Activated CD4-positive, alpha-beta T cell treated with anti-CD3 and anti-CD28 coated beads for 4 hours (primary cell): ENCODE results near the gene TCERG1.

Source experiments
- DNase-seq, 2 donors: peaks; one replicate each; pipeline ENCODE4 v3.0.0-alpha.2; 2020

TCERG1 gene

GRCh38 chr5:146458894-146459293 lies 11.8 kb downstream of the TCERG1 start:
- no peak for DNase-seq

DNA sequence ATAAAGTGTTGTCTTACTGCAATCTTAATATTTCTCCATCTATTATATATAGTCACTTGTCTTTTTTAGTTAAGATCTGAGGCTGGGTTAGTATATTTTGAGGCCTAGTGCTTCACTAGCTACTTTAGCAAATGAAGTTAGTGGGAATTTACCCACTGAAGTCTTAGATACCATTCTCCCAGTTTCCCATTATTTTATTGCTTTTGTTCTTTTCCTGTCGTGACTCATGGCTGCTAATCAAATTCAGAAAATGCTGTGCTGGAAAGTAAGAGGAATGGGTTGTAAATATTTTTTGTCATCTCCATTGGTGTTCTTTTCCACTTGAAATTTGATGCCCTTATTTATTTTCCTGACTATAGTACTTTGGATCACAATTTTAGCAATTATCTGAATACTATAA lies 14.2 kb downstream of the TCERG1 start:
- DNase-seq, result no peak

GRCh38 chr5:146463446-146463845 lies 16.3 kb downstream of the TCERG1 start:
- DNase-seq, result no peak

GRCh38 chr5:146466521-146467349 lies 19.6 kb downstream of the TCERG1 start:
- no peak for DNase-seq

DNA sequence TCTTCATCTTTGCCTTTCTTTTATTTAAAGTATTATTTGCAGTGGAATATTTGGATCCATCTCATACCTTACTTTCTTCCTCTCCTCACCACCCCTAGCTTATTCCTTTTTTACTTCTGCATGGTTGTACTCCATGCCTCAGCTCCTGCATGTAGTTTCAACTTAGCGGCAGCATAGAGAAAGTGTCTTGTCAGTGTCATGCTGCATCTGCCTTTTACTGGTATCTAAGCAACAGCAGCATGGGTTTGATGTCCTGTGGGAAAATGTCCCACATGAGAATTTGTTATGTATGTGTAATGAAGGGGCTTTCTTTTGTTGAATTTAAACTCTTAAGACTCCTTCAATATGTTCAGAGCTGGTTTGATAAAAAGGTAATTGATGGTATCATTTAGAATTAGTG lies 20.6 kb downstream of the TCERG1 start:
- no peak for DNase-seq

DNA sequence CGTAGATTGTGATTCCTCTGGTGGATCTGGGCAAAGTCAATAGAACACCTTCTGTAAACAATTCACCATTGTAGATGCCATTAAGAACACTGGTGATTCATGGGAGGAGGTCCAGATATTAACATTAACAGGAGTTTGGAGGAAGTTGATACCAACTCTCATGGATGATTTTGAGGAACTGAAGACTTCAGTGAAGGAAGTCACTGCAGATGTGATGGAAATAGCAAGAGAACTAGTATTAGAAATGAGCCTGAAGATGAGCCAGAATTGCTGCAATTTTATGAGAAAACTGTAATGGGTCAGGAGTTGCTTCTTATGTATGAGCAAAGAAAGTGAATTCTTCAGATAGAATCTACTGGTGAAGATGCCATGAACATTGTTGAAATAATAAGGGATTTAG lies 26.9 kb downstream of the TCERG1 start:
- no peak for DNase-seq

DNA sequence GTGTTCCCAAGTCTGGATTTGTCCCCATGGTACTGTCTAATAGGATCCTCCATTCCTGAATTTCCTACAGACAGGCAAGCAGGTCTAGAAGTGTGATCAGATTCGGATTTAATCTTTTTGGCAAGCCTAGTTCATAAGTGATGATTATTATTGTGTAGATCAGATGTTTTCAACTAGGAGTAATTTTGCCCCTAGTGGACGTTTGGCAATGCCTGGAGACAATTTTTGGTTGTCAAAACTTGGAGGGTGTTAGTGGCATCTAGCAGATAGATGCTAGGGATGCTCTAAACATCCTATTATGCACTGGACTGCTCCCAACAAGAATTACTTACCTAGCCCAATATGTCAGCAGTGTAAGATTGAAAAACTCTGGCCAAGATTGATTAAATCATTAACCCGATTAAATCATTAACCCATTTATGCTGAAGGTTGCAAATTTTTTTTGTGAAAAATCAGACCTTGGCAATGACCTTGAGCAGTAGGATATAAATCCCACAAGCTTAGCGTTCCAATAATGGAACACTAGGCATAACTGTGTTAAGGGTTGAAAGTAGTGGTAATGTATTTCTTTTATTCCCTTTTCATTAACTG lies 28.2 kb downstream of the TCERG1 start:
- no peak for DNase-seq

DNA sequence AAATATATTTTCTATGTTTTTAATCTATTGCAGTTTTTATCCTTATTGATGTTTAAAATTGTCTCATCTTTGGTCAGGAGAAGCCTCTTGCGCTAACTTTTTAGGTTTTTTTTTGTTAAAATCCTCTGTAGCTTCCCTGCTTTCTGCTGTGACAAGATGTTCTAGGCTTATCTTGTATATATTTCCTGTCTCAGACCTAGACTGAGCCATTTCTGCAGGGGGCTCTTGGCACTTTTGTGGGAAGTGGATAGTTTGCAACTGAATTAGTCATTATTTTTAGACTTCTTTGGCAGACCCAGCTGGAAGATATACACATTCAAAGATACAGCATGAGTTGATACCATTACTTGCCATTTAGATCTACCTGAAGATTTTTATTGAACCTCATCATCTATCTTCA lies 28.8 kb downstream of the TCERG1 start:
- no peak for DNase-seq

DNA sequence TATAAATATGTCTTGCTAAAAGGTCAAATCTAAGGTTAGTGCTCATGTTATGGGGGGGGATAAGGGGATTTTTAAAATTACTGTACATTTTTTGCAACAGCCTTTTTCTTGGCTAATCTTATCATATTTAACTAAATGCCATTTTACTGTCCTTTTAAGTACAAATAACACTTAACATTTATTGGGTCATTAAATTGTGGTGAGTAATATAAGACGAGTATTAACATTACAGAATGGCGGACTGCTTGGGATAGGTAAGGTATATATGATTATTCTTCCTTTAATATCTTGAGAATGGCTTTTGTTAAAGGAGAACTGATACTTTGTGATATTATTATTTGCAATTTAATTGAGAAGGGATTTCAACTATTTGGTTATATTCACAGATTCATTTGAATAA lies 35.6 kb downstream of the TCERG1 start:
- no peak for DNase-seq

DNA sequence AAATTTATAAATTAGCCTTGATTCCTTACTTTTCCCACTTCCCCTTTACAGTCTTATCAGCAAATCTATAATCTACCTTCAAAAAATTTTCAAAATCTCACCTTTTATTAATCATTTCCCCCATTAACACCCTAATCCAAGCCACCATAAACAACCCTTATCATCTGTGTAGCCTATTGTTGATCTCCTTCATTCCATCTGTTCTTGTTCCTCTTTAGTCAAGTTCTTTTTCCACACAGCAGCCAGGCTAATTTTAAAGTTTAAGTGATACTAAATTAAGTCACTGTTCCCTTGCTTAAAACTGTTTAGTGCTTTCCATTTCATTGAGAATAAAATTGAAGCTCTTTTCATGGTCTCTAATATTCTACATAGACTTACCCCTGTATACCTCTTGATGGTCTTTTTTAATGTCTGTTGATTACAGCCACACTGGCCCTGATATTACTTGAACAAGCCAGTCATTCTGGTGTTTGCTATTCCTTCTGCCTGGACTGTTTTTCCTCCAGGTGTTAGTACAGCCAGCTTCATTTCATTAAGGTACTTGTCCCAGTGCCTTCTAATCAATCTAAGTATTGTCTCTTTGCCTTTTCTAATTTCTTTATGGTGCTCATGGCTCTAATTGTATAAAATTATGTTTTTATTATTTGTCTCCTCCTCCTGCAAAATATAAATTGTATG lies 37.7 kb downstream of the TCERG1 start:
- DNase-seq, result no peak

- DNase-seq, result no peak
Measured at GRCh38 chr5:146490089-146490843, 43.1 kb downstream of the TCERG1 start.

- no peak for DNase-seq
Measured at GRCh38 chr5:146494656-146495055, 47.5 kb downstream of the TCERG1 start.

GRCh38 chr5:146499680-146500079 lies 52.5 kb downstream of the TCERG1 start:
- no peak for DNase-seq

DNA sequence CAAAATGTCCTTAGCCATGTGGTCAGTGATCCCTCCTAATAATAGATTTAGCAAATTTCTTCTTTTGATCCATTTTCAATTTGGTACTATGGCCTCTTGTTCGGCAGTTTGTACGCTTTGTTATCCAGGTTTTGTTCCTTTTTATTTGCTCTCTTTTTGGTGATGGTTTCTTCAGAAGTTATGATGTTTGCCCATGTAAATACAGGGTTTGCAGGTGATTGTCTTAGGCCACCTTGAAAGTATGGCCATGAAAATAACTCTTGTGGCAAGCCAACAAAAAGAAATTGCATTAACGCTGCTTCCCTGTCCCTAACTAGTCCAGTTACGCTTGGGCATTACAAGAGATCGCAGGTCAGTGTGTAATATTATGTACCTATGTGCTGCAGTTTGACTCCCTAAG lies 60.3 kb downstream of the TCERG1 start:
- no peak for DNase-seq

DNA sequence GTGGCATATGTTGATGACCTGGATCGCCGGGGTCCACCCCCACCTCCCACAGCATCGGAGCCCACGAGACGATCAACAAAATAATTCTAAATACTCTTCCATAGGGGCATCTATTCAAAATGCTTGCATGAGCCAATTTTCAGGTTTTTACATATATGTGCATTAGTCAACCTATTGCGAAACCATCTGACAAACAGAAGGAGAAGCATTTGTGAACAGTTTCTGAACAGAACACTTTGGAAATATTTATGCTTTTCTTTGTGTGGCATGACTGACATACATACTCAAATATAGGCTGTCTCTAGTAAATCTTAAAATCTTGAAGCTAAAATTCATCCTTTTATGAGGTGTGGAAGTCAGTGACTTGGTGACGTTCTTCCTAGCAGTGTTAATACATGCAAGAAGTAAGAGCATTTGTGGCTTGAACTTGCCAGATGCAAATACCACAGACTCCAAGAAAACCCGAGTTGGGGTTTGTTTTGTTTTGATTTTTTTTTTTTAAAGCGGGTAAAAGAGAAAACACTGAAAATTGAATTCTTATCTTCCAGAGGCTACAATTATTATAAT lies 63.5 kb downstream of the TCERG1 start:
- DNase-seq, result no peak

DNA sequence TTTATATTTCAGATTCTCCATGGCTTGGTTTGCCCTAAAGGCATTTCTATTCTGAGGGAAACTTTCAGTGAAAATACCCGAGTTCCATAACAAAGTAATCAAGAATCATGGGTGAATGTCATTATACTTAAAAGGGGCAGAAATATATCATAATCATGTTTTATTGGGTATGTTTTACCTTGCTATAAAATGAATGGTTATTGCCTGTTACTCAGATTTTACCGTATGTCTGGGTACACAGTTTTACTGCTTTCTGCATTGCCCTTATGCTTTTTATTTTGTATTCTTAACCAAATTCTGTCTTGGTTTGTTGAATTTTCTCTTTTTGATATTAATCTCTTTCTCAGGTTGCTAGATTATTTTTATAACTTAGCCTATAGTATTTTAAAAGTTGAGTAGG lies 66.3 kb downstream of the TCERG1 start:
- no peak for DNase-seq

GRCh38 chr5:146514575-146514974 lies 67.4 kb downstream of the TCERG1 start:
- no peak for DNase-seq

GRCh38 chr5:146515473-146516150 lies 68.5 kb downstream of the TCERG1 start:
- DNase-seq, result no peak

- no peak for DNase-seq
Measured at GRCh38 chr5:146516151-146516475, 69.0 kb downstream of the TCERG1 start, which contains the start of gene GPR151. GPR151 (minus strand) TSS chr5:146516190; CDS start chr5:146516113, 77 bp downstream.

DNA sequence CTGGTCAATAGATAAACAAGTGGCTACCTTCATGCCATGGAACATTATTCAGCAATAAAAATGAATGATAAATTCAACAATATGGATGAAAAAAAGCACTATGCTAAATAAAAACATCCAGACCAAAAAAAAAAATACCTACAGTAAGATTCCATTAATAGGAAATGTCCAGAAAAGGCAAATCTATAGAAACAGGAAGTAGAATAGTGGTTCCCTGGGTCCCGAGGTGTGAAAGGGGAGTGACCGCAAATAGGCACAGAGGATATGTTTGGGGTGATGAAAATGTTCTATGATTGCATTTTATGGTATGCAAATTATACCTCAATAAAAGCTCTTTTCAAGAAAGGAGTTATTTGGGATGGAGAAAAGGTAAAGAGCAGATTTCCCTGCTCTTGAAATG lies 72.4 kb downstream of the TCERG1 start:
- no peak for DNase-seq

DNA sequence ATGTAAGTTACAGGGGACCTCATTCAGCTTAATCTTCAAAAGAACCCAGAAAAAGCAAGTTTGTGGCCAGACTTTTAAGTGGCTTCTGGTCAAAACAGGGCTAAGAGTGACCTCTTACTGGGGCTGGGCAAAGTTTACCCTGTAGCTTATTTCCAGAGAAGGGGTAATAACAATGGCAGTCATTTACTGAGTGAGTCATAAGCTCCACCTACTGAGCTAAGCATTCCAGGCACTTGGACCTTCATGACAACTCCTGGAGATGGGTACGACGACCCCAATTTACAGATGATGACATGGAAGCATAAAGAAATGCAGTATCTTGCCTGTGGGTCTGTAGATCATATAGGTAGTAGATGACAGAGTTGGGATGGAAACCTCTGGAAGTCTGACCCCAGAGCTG lies 73.6 kb downstream of the TCERG1 start:
- DNase-seq, result no peak

DNA sequence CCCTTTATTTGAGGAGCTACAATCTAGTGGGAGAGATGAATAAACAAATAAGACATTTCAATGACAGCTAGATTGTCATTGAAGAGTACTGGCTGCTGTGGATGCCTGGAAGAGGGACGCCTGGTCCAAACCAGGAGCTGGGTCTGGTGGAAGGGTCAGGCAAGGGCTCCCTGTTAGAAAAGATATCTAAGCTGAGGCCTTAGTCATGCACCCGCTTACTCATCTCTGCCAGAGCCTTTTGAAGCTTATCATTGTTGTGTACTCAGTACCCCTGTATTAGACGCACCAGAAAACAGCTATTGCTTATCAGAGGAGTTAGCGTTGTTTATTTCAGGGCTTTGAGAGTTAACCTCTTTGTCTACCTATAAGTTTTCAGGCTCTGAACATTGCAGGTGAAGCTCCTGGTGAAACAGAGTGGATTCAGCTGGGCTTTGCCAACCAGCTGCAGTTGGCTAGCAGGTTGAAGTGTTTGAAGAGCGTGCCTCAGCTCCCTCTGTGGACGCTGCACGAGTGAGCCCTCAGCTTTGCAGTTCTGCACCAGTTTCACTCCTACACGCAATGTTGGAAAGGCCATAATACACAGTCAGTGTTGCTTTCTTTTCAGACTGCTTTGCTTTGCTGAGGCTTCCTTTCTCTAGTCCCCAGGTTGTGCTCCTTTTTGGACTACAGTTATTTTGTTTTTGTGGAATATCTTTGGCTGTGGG lies 74.4 kb downstream of the TCERG1 start:
- DNase-seq, result no peak
